Effector memory CD4-positive, alpha-beta T cell (primary cell): ENCODE measurements around the gene RGS19.

Experiments
- DNase-seq, 3 donors: peaks; one replicate each; pipeline ENCODE4 v3.0.0-alpha.2; 2020
- H3K27ac ChIP-seq: 2 replicates; pipeline ENCODE4 v1.7.0; 2013; ENCODE audit warnings: mild to moderate bottlenecking, low read length, moderate library complexity; ENCODE audit not compliant: insufficient read depth, poor library complexity, severe bottlenecking
- H3K27me3 ChIP-seq: replicated peaks from 2 replicates; pipeline ENCODE4 v1.7.0; 2013; ENCODE audit warnings: mild to moderate bottlenecking, low read length; ENCODE audit not compliant: insufficient read depth, control insufficient read depth, poor library complexity, severe bottlenecking
- H3K36me3 ChIP-seq: 2 replicates; pipeline ENCODE4 v1.7.0; 2013; ENCODE audit warnings: mild to moderate bottlenecking, low read length, moderate library complexity; ENCODE audit not compliant: control insufficient read depth, insufficient read depth
- H3K4me1 ChIP-seq: 2 replicates; pipeline ENCODE4 v1.7.0; 2013; ENCODE audit warnings: low read length, mild to moderate bottlenecking; ENCODE audit not compliant: control insufficient read depth, insufficient read depth, poor library complexity, severe bottlenecking
- H3K4me3 ChIP-seq: 2 replicates; pipeline ENCODE4 v1.7.0; 2013; ENCODE audit warnings: low read length, low read depth, mild to moderate bottlenecking; ENCODE audit not compliant: insufficient read depth, poor library complexity, severe bottlenecking
- H3K9me3 ChIP-seq: 2 replicates; pipeline ENCODE4 v1.7.0; 2013; ENCODE audit warnings: mild to moderate bottlenecking, low read length, moderate library complexity; ENCODE audit not compliant: control insufficient read depth

The RGS19 gene

GRCh38 chr20:64115171-64115911 lies 36.0 kb upstream of the RGS19 start:
- H3K9me3 ChIP-seq, result no peaks in the 10 kb centered on the region
- DNase-seq, result no peak
- no peak overlapping the region for H3K4me3 ChIP-seq

DNA sequence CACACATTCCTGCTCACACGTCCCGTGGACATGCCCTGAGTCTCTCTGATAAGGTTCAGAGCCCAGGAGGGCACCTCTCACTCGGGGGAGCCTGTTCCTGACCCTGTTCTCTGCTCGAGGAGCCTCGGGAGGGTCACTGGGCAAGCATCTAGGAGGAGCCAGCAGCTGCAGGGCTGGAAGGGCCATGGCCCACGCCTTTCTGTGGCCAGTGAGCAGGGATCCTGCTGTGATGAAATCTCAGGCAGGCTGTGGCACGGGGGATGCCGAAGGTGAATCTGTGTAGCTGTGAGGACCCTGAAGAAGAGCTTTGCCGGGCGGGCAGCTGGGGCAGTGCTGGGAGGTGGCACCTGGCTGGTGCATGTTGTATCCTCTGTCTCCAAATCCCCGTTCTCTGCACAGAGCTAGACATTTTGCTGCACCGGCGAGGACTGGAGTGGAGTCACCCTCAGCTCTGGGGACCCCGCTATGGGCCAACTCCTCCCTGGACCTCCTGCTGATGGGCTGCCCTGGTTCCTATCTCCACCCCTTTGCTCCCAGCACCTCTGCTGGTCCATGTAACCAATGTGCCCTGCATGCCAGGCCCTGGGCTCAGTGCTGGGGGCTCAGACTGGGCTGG lies 35.1 kb upstream of the RGS19 start:
- H3K27ac ChIP-seq, result no peak overlapping the region
- no peaks in the 10 kb centered on the region for H3K27me3 ChIP-seq
- H3K36me3 ChIP-seq, result no peaks in the 10 kb centered on the region
- no peak overlapping the region for H3K4me3 ChIP-seq
- no peaks in the 10 kb centered on the region for H3K9me3 ChIP-seq
- no peak for DNase-seq
- H3K4me1 ChIP-seq, result no peaks in the 10 kb centered on the region

More at GRCh38 chr20:64115171-64115911, 36.0 kb upstream of the RGS19 start:
- Histone ChIP-seq H3K4me1 (peaks cover 7% of the 10 kb centered on the region), H3K27me3 (no peaks in the 10 kb centered on the region), H3K36me3 (no peaks in the 10 kb centered on the region), H3K27ac (no peak overlapping the region)

GRCh38 chr20:64113796-64114355 lies 34.6 kb upstream of the RGS19 start:
- H3K9me3 ChIP-seq, result no peaks in the 10 kb centered on the region
- H3K27ac ChIP-seq, result no peak overlapping the region
- H3K27me3 ChIP-seq, result no peaks in the 10 kb centered on the region
- no peak overlapping the region for H3K4me3 ChIP-seq
- H3K4me1 ChIP-seq, result no peaks in the 10 kb centered on the region
- no peaks in the 10 kb centered on the region for H3K36me3 ChIP-seq
- no peak for DNase-seq

DNA sequence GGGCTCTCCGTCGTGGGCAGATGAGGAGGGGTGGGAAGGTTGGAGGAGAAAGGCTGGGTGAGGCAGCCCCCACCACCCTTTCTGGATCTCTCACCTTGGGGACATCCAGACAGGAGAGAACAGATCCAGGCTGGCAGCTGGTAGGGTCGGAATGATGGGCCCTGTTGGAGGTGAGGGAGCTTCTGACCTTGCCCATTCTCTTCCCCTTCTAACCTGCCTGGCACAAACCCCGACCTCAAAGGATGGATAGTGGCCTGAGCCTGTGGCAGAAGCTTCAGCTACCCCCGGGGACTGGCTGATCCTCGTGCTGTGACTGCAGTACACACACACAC lies 34.1 kb upstream of the RGS19 start:
- Histone ChIP-seq H3K27me3 (no peaks in the 10 kb centered on the region), H3K36me3 (no peaks in the 10 kb centered on the region), H3K4me3 (no peak overlapping the region), H3K4me1 (no peaks in the 10 kb centered on the region), H3K27ac (no peak overlapping the region), H3K9me3 (no peaks in the 10 kb centered on the region)
- no peak for DNase-seq

- no peak overlapping the region for H3K4me3 ChIP-seq
- H3K36me3 ChIP-seq, result no peaks in the 10 kb centered on the region
- no peak overlapping the region for H3K27ac ChIP-seq
- H3K27me3 ChIP-seq, result no peaks in the 10 kb centered on the region
- H3K4me1 ChIP-seq, result no peaks in the 10 kb centered on the region
- no peak for DNase-seq
- H3K9me3 ChIP-seq, result no peaks in the 10 kb centered on the region
Observed at GRCh38 chr20:64112691-64113443, 33.5 kb upstream of the RGS19 start.

DNA sequence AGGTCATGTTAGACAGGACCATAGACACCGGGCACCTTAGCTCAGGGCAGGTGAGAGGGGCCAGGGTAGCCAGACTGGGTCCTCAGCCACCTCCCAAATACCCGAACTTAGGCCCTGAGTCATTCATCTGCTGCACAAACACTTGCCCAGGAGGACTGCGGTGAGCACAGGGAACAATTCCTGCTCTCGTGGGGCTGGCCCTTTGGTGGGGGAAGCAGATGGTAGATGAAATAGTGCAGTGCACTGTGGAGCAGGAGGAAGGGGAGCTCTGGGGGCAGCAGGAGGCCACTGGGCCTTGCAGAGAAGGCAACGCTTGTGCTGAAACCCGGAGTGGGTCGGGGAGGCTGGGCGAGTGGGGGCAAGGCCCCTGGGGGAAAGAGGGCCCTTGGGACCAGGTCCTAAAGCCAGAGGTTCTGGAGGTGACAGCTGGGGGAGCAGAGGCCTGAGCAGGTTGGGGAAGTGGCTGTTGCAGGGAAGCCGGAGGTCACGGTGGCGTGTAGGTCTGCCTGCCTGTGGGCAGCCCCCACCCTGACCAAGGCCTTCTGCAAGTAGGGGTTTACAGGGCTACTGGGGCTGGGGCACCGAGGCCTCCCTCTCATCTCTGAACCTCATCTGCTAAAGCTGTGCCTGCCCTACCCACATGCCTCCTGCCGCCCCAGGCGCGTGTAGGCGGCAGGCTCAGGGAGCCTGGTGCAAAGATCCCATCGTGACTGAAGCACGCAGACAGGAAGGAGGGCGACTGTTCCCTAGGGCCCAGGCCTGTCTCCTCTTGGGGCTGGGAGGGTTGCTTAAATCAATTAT lies 32.7 kb upstream of the RGS19 start:
- Histone ChIP-seq H3K27me3 (no peaks in the 10 kb centered on the region), H3K36me3 (no peaks in the 10 kb centered on the region), H3K4me3 (no peak overlapping the region), H3K9me3 (no peaks in the 10 kb centered on the region), H3K4me1 (no peaks in the 10 kb centered on the region), H3K27ac (no peak overlapping the region)
- DNase-seq, result no peak

DNA sequence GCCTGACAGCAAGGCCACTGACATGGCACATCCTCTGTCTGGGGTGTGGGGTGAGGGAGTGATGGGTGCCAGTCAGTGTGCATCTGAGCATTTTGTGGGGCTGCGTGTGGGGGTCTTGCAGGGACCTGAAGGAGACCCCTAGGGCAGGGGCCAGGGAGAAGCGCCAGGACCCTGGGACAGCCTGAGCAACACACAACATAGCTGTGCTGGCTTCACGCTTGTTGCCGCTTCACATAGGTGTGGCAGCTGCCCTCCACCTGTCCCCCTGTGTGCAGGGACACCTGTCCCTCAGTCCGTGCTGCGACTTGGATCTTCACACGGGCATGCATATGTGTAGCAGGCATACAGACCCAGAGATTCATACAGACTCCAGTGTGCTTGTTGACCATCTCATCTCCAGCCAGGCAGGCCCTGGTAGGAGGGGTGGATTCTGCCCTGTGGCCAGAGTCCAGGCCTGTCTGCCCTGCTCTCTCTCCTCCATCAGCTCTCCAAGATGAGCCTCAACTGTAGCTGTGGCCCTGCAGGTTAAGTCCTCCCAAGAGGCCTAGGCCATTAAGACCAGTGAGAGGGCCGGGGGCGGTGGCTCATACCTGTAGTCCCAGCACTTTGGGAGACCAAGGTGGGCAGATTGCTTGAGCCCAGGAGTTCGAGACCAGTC lies 31.2 kb upstream of the RGS19 start:
- Histone ChIP-seq H3K36me3 (no peaks in the 10 kb centered on the region), H3K4me3 (no peak overlapping the region), H3K9me3 (no peaks in the 10 kb centered on the region), H3K4me1 (no peaks in the 10 kb centered on the region), H3K27me3 (no peaks in the 10 kb centered on the region), H3K27ac (no peak overlapping the region)
- DNase-seq, result no peak

GRCh38 chr20:64109831-64110391 lies 30.6 kb upstream of the RGS19 start:
- H3K36me3 ChIP-seq, result no peaks in the 10 kb centered on the region
- no peaks in the 10 kb centered on the region for H3K9me3 ChIP-seq
- no peaks in the 10 kb centered on the region for H3K4me1 ChIP-seq
- DNase-seq, result no peak
- H3K27ac ChIP-seq, result no peak overlapping the region
- H3K27me3 ChIP-seq, result no peaks in the 10 kb centered on the region
- H3K4me3 ChIP-seq, result no peak overlapping the region
